Muscle layer of duodenum (tissue), 2 donors: ENCODE results near the gene GPR162.

Experiments used
- H3K27ac ChIP-seq: one replicate; pipeline ENCODE4 v1.7.0; 2013; ENCODE audit warnings: mild to moderate bottlenecking, low read length
- H3K27me3 ChIP-seq: one replicate; pipeline ENCODE4 v1.7.0; 2013; ENCODE audit warnings: low read depth, mild to moderate bottlenecking, control low read depth, low read length
- H3K36me3 ChIP-seq, 2 donors: one replicate each; pipeline ENCODE4 v1.7.0; 2013; ENCODE audit warnings: low read length in 2 of 2, control low read depth in 1 of 2, mild to moderate bottlenecking in 1 of 2; ENCODE audit not compliant: insufficient read depth in 2 of 2, control insufficient read depth in 1 of 2
- H3K4me1 ChIP-seq, 2 donors: one replicate each; pipeline ENCODE4 v1.7.0; 2013; ENCODE audit warnings: low read length in 2 of 2, mild to moderate bottlenecking in 2 of 2, control low read depth in 1 of 2, moderate library complexity in 1 of 2; ENCODE audit not compliant: insufficient read depth in 2 of 2, control insufficient read depth in 1 of 2
- H3K4me3 ChIP-seq, 2 donors: one replicate each; pipeline ENCODE4 v1.7.0; 2013; ENCODE audit warnings: low read length in 2 of 2, low read depth in 1 of 2, mild to moderate bottlenecking in 1 of 2
- H3K9me3 ChIP-seq, 2 donors: one replicate each; pipeline ENCODE4 v1.7.0; 2013; ENCODE audit warnings: low read length in 2 of 2, control low read depth in 1 of 2, mild to moderate bottlenecking in 1 of 2; ENCODE audit not compliant: control insufficient read depth in 1 of 2
- donor health status: healthy.

Gene GPR162

GRCh38 chr12:6817098-6817497 lies 4.5 kb upstream of the GPR162 start:
- peaks cover 0 to 13% of the 10 kb centered on the region in 2 donors for H3K4me1 ChIP-seq
- H3K27me3 ChIP-seq = peaks cover under 1% of the 10 kb centered on the region
- no peak overlapping the region for H3K4me3 ChIP-seq
- H3K36me3 ChIP-seq = no peaks in the 10 kb centered on the region
- no peak overlapping the region for H3K27ac ChIP-seq
- H3K9me3 ChIP-seq = no peaks in the 10 kb centered on the region

DNA sequence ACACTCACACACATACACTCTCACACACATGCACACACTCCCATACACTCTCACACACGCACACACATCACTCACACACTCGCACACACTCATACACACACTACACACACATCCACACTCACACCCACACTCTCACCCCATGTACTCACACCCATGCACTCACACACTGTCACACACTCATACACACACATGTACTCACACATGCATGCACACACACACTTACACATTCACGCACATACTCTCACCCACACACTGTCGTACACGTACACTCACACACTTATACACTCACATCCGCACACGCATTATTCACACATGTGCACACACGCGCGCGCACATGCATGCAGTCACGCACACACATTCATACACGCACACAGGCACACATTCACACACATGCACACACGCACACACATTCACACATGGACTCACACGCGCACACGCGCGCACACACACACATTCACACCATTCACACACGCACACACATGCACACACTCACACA lies 3.9 kb upstream of the GPR162 start:
- H3K9me3 ChIP-seq = no peaks in the 10 kb centered on the region
- no peak overlapping the region for H3K27ac ChIP-seq
- H3K4me3 ChIP-seq = no peak overlapping the region
- peaks cover 0 to 19% of the 10 kb centered on the region in 2 donors for H3K4me1 ChIP-seq
- no peaks in the 10 kb centered on the region for H3K36me3 ChIP-seq
- peaks cover 5% of the 10 kb centered on the region for H3K27me3 ChIP-seq

- H3K4me1 ChIP-seq = peaks cover 0 to 23% of the 10 kb centered on the region in 2 donors
- H3K27ac ChIP-seq = no peak overlapping the region
- no peaks in the 10 kb centered on the region for H3K9me3 ChIP-seq
- peaks cover 5% of the 10 kb centered on the region for H3K27me3 ChIP-seq
- H3K36me3 ChIP-seq = no peaks in the 10 kb centered on the region
- H3K4me3 ChIP-seq = no peak overlapping the region
Observed at GRCh38 chr12:6818222-6818621, 3.4 kb upstream of the GPR162 start.

GRCh38 chr12:6818645-6819044 lies 3.0 kb upstream of the GPR162 start:
- Histone ChIP-seq H3K4me3 (no peak overlapping the region), H3K27ac (no peak overlapping the region), H3K36me3 (no peaks in the 10 kb centered on the region), H3K27me3 (peaks cover 5% of the 10 kb centered on the region), H3K9me3 (no peaks in the 10 kb centered on the region), H3K4me1 (peaks cover 0 to 23% of the 10 kb centered on the region in 2 donors)

- Histone ChIP-seq H3K4me3 (no peak overlapping the region), H3K27me3 (peaks cover 5% of the 10 kb centered on the region), H3K27ac (no peak overlapping the region), H3K4me1 (peaks cover 0 to 23% of the 10 kb centered on the region in 2 donors), H3K9me3 (no peaks in the 10 kb centered on the region), H3K36me3 (no peaks in the 10 kb centered on the region)
Observed at GRCh38 chr12:6819106-6820030, 2.3 kb upstream of the GPR162 start.

GRCh38 chr12:6820166-6820565 lies 1.5 kb upstream of the GPR162 start:
- H3K36me3 ChIP-seq = no peaks in the 10 kb centered on the region
- no peak overlapping the region for H3K27ac ChIP-seq
- no peak overlapping the region for H3K4me3 ChIP-seq
- peaks cover 9% of the 10 kb centered on the region for H3K27me3 ChIP-seq
- H3K9me3 ChIP-seq = no peaks in the 10 kb centered on the region
- peaks cover 0 to 23% of the 10 kb centered on the region in 2 donors for H3K4me1 ChIP-seq

DNA sequence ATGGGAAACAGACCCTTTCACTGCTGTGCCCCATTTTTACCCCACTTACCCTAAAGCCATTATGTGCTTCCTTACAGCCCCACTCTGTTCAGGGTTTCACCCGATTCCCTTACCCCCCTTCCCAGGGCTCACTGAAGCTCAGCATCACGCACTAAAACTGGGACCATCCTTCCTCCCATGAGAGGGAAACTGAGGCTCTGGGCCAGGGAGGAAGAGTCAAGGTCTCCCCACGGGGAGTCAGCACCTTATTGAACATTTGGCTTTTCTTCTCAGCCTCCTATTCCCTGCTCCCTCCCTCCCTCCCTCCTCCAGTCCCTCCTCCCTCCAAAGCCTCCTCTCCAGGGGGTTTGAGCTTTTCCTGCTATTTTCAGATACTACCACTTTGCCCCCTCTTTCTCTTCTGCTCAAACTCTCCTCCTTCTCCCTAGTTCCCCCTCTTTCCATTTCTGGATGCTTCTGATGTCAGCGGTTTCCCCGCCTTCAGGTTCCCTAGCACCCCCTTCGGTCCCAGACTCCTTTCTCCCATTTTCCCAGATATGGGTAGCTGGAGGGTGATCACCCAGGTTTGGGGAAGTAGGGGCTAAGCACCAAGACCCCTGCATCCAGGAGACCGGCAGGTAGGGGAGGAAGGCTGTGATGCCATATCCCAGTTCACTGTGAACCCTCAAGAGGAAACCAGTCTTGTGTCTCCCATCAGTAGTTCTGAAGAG lies 960 bp downstream of the GPR162 start:
- Histone ChIP-seq H3K36me3 (no peaks in the 10 kb centered on the region), H3K9me3 (no peaks in the 10 kb centered on the region), H3K27me3 (peaks cover 9% of the 10 kb centered on the region), H3K27ac (no peak overlapping the region), H3K4me1 (peaks cover 4 to 32% of the 10 kb centered on the region in 2 donors), H3K4me3 (peak overlapping the region; percentile 12 to 60)

GRCh38 chr12:6823182-6824084 lies 1.8 kb downstream of the GPR162 start:
- H3K4me1 ChIP-seq = peaks cover 4 to 33% of the 10 kb centered on the region in 2 donors
- no peaks in the 10 kb centered on the region for H3K36me3 ChIP-seq
- H3K4me3 ChIP-seq = no peak overlapping the region
- no peaks in the 10 kb centered on the region for H3K9me3 ChIP-seq
- H3K27ac ChIP-seq = no peak overlapping the region
- peaks cover 9% of the 10 kb centered on the region for H3K27me3 ChIP-seq

GRCh38 chr12:6824085-6824775 lies 2.6 kb downstream of the GPR162 start:
- peaks cover 4 to 37% of the 10 kb centered on the region in 2 donors for H3K4me1 ChIP-seq
- H3K27me3 ChIP-seq = peaks cover 9% of the 10 kb centered on the region
- no peak overlapping the region for H3K4me3 ChIP-seq
- no peak overlapping the region for H3K27ac ChIP-seq
- H3K9me3 ChIP-seq = no peaks in the 10 kb centered on the region
- no peaks in the 10 kb centered on the region for H3K36me3 ChIP-seq

DNA sequence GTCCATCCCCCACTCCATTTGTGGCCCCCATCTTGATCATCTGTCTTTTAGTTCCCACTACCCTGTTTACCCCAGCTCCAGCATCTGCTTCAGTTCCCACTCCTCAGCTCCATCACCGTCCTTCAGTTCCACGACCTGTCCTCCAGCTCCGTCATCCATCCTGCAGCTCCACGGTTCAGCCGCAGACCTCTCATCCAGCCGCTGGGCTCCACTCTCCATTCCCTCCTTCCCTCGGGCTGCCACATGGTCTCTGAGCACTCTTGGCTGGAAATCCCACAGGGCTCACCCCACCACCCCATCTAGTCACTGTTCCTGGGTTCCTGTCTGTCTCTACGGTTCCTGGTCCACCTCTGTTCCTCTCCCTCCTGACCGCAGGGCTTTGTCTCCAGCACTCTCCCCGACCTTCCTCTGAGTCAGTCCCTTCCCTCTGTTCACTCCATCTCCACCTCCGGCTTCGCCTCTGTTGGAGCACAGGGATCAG lies 3.3 kb downstream of the GPR162 start:
- Histone ChIP-seq H3K27ac (no peak overlapping the region), H3K9me3 (no peaks in the 10 kb centered on the region), H3K27me3 (peaks cover 9% of the 10 kb centered on the region), H3K36me3 (no peaks in the 10 kb centered on the region), H3K4me1 (peaks cover 4 to 44% of the 10 kb centered on the region in 2 donors), H3K4me3 (peak overlapping the region in 1 of 2 donors; percentile 11)
